Neural crest cell (in vitro differentiated cells): Measurements from ENCODE around the gene MAP1B. TPM values are rescaled to one million over a fixed set of nuclear protein-coding genes. Genes with fewer than 3 reads are reported as not detected.

ENCODE experiments used
- DNase-seq: peaks from one replicate; pipeline ENCODE4 v3.0.0; 2021; ENCODE audit warnings: low read depth, mixed read lengths, low spot score
- H3K27ac Mint-ChIP-seq: one replicate; pipeline ENCODE4 v1.8.0; 2021; ENCODE audit warnings: mild to moderate bottlenecking, mixed read lengths; ENCODE audit not compliant: unreplicated experiment
- H3K27me3 Mint-ChIP-seq: 2 replicates; pipeline ENCODE4 v1.8.0; 2021; ENCODE audit warnings: low read depth, mild to moderate bottlenecking, mixed read lengths
- H3K36me3 Mint-ChIP-seq: 2 replicates; pipeline ENCODE4 v1.8.0; 2021; ENCODE audit warnings: low read depth, mild to moderate bottlenecking, mixed read lengths
- H3K4me1 Mint-ChIP-seq: 2 replicates; pipeline ENCODE4 v1.8.0; 2021; ENCODE audit warnings: mixed read lengths
- H3K4me3 Mint-ChIP-seq: one replicate; pipeline ENCODE4 v1.8.0; 2021; ENCODE audit warnings: mild to moderate bottlenecking, mixed read lengths
- H3K9me3 Mint-ChIP-seq: 2 replicates; pipeline ENCODE4 v1.8.0; 2021; ENCODE audit warnings: mixed read lengths
- total RNA-seq: library from RNA; stranded (reverse); gene quantifications from 2 replicates; pipeline ENCODE4 v1.2.1, GENCODE V29; 2021
- TF ChIP-seq, protein P1 (sequence below): fragments of 200-600 bp; sonication (generic); conservative IDR thresholded peaks from 2 replicates; pipeline ENCODE4 v1.5.0; 2021; ENCODE audit warnings: antibody characterized with exemption, mild to moderate bottlenecking

Gene MAP1B
- total RNA-seq, 1 donor from 2014 or later, result 256 TPM

DNA sequence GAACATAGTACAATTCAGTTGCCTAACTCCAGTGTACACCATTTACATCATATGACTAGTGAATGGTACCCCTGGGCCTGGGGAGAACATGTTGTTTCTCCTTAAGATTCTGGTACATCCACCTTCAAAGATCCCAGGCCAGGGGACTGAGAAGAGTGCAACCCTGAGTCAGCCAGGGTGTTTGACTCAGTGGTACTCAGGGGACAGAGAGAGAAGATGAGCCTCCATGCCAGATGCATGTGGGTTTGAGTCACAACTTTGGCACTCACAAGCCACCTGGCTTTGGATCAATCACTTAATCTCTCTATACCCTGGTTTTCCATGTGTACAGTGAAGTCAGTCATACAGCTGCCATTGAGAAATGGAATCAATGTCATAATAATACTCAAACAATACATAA lies 53.7 kb downstream of the MAP1B start:
- no peaks in the 10 kb centered on the region for H3K9me3 Mint-ChIP-seq
- TF ChIP-seq, protein P1, sequence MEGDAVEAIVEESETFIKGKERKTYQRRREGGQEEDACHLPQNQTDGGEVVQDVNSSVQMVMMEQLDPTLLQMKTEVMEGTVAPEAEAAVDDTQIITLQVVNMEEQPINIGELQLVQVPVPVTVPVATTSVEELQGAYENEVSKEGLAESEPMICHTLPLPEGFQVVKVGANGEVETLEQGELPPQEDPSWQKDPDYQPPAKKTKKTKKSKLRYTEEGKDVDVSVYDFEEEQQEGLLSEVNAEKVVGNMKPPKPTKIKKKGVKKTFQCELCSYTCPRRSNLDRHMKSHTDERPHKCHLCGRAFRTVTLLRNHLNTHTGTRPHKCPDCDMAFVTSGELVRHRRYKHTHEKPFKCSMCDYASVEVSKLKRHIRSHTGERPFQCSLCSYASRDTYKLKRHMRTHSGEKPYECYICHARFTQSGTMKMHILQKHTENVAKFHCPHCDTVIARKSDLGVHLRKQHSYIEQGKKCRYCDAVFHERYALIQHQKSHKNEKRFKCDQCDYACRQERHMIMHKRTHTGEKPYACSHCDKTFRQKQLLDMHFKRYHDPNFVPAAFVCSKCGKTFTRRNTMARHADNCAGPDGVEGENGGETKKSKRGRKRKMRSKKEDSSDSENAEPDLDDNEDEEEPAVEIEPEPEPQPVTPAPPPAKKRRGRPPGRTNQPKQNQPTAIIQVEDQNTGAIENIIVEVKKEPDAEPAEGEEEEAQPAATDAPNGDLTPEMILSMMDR, result no peak
- peaks cover 52% of the 10 kb centered on the region for H3K4me1 Mint-ChIP-seq
- H3K36me3 Mint-ChIP-seq, result peaks cover 16% of the 10 kb centered on the region
- DNase-seq, result no peak
- H3K27me3 Mint-ChIP-seq, result no peaks in the 10 kb centered on the region
- H3K4me3 Mint-ChIP-seq, result no peak overlapping the region
- H3K27ac Mint-ChIP-seq, result no peak overlapping the region

DNA sequence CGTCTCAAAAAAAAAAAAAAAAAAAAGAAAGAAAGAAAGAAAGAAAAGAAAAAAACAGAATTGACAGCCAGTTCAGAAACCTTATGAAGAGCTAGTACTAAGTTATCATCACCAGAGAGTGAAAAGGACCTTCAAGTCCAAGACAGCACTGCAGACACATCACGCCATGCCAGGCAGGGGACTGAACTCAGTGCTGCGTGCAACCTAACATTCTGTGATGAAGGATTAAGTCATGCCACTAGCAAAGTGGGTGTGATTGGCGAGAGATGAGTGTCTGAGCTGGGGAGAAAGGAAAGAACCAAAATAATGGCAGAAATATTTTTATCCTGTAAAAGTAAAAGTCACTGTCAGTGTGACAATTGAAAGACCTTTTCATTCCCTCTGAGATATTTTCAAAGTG lies 54.7 kb downstream of the MAP1B start:
- no peaks in the 10 kb centered on the region for H3K9me3 Mint-ChIP-seq
- DNase-seq, result no peak
- H3K27ac Mint-ChIP-seq, result no peak overlapping the region
- no peak overlapping the region for H3K4me3 Mint-ChIP-seq
- peaks cover 11% of the 10 kb centered on the region for H3K36me3 Mint-ChIP-seq
- peaks cover 53% of the 10 kb centered on the region for H3K4me1 Mint-ChIP-seq
- no peaks in the 10 kb centered on the region for H3K27me3 Mint-ChIP-seq
- TF ChIP-seq, protein P1, result no peak

GRCh38 chr5:72163349-72163983 lies 56.2 kb downstream of the MAP1B start:
- H3K4me3 Mint-ChIP-seq, result no peak overlapping the region
- DNase-seq, result no peak
- H3K4me1 Mint-ChIP-seq, result peaks cover 47% of the 10 kb centered on the region
- H3K36me3 Mint-ChIP-seq, result peaks cover 8% of the 10 kb centered on the region
- no peaks in the 10 kb centered on the region for H3K27me3 Mint-ChIP-seq
- no peaks in the 10 kb centered on the region for H3K9me3 Mint-ChIP-seq
- H3K27ac Mint-ChIP-seq, result peak overlapping the region; percentile 81
- TF ChIP-seq, protein P1, result no peak

DNA sequence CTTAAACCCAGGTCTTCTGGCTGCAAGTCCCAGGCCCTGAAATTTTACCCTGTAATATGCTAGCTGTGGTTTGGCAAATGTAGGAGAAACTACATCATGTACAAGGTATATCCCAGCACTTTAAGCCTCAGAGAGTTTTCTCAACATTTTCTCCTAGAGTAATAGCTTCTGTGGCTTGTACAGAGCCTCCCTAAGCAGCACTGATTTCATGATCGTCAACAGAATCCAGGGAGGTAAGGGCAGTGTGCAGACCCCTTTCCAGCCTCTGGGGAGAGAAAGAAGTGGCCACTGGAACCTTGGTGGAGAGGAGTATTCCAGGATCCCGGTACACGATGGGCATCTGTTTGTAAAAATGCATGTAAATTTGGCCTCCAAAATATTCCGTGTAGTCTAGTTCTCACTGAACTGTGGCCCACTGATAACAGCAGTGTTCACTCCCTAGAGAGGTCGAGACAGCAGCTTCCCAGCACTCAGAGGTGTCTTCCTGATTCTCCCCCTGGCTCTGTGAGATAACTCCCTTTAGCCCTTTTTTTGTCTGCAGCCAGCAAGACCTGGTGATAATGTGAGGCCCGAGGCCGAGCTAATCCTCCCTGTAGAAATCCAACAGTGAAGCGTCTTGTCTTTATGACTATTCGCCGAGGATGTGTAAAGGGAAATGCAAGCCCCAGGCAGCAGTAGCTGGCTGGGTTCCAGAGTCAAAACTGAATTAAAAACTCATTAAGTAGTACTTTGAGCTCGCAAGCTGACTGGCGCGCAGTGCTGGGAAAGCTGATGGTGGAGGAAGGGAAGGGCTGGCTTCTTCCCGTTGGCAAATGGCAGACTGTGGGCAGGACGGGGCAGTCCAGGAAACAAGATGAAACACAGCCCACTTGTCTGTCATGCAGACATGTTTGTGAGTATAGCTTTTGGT lies 59.0 kb downstream of the MAP1B start:
- peaks cover 41% of the 10 kb centered on the region for H3K4me1 Mint-ChIP-seq
- H3K36me3 Mint-ChIP-seq, result peaks cover 10% of the 10 kb centered on the region
- TF ChIP-seq, protein P1, result no peak
- peak overlapping the region; percentile 2 for H3K4me3 Mint-ChIP-seq
- H3K27me3 Mint-ChIP-seq, result no peaks in the 10 kb centered on the region
- no peak for DNase-seq
- no peaks in the 10 kb centered on the region for H3K9me3 Mint-ChIP-seq
- H3K27ac Mint-ChIP-seq, result peak overlapping the region; percentile 36

GRCh38 chr5:72167257-72167656 lies 60.0 kb downstream of the MAP1B start:
- DNase-seq, result no peak
- H3K4me1 Mint-ChIP-seq, result peaks cover 41% of the 10 kb centered on the region
- no peak overlapping the region for H3K4me3 Mint-ChIP-seq
- peaks cover 10% of the 10 kb centered on the region for H3K36me3 Mint-ChIP-seq
- TF ChIP-seq, protein P1, result no peak
- H3K9me3 Mint-ChIP-seq, result no peaks in the 10 kb centered on the region
- no peak overlapping the region for H3K27ac Mint-ChIP-seq
- H3K27me3 Mint-ChIP-seq, result no peaks in the 10 kb centered on the region
